ENCODE results near the gene STAT5A. TPM values are rescaled to one million over a fixed set of nuclear protein-coding genes. Genes with fewer than 3 reads are reported as not detected.

STAT5A gene
- total RNA-seq, 1 donor from 2014 or later, result 105 TPM

DNA sequence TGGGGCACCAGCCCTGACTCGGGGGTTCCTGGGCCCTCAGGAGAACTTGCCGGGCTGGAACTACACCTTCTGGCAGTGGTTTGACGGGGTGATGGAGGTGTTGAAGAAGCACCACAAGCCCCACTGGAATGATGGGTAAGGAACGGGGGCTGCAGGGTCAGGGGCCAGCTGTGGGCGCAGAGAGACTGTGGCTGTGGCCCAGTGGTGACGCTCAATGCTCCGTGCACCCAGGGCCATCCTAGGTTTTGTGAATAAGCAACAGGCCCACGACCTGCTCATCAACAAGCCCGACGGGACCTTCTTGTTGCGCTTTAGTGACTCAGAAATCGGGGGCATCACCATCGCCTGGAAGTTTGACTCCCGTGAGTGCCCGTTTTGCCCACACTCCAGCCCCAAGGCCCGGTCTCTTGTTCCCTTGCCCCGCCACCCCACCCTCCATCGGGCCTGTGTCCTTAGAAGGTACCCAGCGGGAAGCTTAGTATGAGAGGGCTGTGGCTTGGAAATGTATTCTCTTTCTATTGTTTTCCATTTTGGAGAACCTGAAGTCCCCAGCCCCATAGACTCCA lies 19.1 kb downstream of the STAT5A start:
- intact Hi-C loops (cut with DNase I), result no loop called here
- Histone ChIP-seq H3K36me3 (peaks cover 48 to 85% of the 10 kb centered on the region in 2 donors), H3K4me1 (peaks cover 0 to 13% of the 10 kb centered on the region in 2 donors), H3K9me3 (no peaks in the 10 kb centered on the region), H3K27ac (no peak overlapping the region), H3K4me3 (no peak overlapping the region), H3K27me3 (no peaks in the 10 kb centered on the region)
- TF ChIP-seq, protein P1, sequence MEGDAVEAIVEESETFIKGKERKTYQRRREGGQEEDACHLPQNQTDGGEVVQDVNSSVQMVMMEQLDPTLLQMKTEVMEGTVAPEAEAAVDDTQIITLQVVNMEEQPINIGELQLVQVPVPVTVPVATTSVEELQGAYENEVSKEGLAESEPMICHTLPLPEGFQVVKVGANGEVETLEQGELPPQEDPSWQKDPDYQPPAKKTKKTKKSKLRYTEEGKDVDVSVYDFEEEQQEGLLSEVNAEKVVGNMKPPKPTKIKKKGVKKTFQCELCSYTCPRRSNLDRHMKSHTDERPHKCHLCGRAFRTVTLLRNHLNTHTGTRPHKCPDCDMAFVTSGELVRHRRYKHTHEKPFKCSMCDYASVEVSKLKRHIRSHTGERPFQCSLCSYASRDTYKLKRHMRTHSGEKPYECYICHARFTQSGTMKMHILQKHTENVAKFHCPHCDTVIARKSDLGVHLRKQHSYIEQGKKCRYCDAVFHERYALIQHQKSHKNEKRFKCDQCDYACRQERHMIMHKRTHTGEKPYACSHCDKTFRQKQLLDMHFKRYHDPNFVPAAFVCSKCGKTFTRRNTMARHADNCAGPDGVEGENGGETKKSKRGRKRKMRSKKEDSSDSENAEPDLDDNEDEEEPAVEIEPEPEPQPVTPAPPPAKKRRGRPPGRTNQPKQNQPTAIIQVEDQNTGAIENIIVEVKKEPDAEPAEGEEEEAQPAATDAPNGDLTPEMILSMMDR (IDR thresholded peaks at IDR 0.05), result no peak
- no peak for DNase-seq (ENCODE audit: low spot score in 2 of 2)

DNA sequence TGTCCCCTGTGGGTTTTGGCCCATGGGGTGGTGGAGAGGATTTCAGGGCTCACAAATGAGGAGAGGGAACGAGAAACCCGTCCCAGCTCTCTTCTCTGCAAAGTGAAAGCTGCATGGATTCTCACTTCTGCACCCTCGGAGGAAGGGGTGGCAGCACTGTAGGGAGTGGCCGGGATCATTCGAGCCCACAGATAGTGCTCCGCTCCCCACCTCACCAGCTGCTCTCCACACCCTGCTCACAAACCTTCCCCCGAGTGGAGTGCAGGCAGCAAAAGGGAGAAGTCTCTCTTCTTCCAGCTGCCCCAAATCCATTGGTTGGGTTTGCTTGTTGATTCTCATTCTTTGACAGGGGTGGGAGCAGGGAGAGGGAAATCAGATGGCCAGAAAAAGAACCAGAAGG lies 20.1 kb downstream of the STAT5A start:
- Histone ChIP-seq H3K4me1 (peaks cover 0 to 17% of the 10 kb centered on the region in 2 donors), H3K27me3 (no peaks in the 10 kb centered on the region), H3K36me3 (peaks cover 44 to 85% of the 10 kb centered on the region in 2 donors), H3K4me3 (no peak overlapping the region), H3K9me3 (no peaks in the 10 kb centered on the region), H3K27ac (no peak overlapping the region)
- intact Hi-C loops (cut with DNase I), result no loop called here
- TF ChIP-seq, protein P1 (IDR thresholded peaks at IDR 0.05), result no peak
- no peak for DNase-seq (ENCODE audit: low spot score in 2 of 2)

DNA sequence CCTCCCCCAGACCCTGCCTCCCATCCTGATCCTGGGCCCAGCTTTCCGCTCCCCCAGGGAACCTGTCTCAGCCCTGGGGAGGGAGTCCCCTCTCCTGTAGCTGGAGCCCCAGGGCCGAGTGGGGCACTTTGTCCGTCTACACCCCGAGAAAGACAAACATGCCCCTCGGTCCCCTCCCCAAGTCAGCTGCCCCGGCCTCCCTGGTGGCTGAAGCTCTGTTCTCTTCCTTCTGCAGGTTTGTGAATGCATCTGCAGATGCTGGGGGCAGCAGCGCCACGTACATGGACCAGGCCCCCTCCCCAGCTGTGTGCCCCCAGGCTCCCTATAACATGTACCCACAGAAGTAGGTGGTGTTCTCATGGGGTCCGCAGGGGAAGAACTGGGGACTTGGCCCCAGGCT lies 20.8 kb downstream of the STAT5A start:
- Histone ChIP-seq H3K9me3 (no peaks in the 10 kb centered on the region), H3K27ac (peak overlapping the region; percentile 40 to 52), H3K4me3 (no peak overlapping the region), H3K4me1 (peaks cover 0 to 17% of the 10 kb centered on the region in 2 donors), H3K27me3 (no peaks in the 10 kb centered on the region), H3K36me3 (peaks cover 45 to 85% of the 10 kb centered on the region in 2 donors)
- TF ChIP-seq, protein P1 (IDR thresholded peaks at IDR 0.05), result no peak
- intact Hi-C loops (cut with DNase I), result no loop called here
- DNase-seq (ENCODE audit: low spot score in 2 of 2), result no peak

DNA sequence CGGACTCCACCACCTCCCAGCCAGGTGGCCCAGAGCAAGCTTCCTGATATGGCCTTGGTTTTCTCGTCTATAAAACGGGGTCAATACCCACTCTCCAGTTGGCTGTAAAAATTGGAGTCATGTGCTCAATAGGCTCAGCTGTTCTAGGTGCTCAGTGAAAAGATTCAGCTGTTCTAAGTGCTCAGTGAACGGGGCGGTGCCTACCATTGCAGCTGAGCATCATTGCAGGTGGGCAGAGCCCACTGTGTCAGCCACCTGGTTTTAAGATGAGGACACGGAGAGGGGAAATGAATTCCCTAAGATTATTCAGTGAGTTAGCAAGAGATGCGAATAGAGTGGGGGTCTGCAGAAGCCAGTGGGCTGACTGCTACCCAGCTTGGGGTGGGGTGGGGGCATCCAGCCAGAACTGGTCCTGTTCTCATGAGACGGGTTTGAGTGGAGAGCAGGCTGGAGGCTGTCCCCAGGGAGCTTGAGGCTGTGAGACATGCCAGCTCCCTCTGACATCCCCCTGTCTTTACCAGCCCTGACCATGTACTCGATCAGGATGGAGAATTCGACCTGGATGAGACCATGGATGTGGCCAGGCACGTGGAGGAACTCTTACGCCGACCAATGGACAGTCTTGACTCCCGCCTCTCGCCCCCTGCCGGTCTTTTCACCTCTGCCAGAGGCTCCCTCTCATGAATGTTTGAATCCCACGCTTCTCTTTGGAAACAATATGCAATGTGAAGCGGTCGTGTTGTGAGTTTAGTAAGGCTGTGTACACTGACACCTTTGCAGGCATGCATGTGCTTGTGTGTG lies 21.9 kb downstream of the STAT5A start:
- intact Hi-C loops (cut with DNase I), result no loop called here
- Histone ChIP-seq H3K9me3 (no peaks in the 10 kb centered on the region), H3K27ac (peak overlapping the region in 1 of 2 donors; percentile 68), H3K36me3 (peaks cover 47 to 86% of the 10 kb centered on the region in 2 donors), H3K4me3 (no peak overlapping the region), H3K4me1 (peaks cover 0 to 17% of the 10 kb centered on the region in 2 donors), H3K27me3 (no peaks in the 10 kb centered on the region)
- no peak for DNase-seq (ENCODE audit: low spot score in 2 of 2)
- TF ChIP-seq, protein P1 (IDR thresholded peaks at IDR 0.05), result no peak

DNA sequence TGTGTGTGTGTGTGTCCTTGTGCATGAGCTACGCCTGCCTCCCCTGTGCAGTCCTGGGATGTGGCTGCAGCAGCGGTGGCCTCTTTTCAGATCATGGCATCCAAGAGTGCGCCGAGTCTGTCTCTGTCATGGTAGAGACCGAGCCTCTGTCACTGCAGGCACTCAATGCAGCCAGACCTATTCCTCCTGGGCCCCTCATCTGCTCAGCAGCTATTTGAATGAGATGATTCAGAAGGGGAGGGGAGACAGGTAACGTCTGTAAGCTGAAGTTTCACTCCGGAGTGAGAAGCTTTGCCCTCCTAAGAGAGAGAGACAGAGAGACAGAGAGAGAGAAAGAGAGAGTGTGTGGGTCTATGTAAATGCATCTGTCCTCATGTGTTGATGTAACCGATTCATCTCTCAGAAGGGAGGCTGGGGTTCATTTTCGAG lies 22.5 kb downstream of the STAT5A start:
- intact Hi-C loops (cut with DNase I), result no loop called here
- H3K4me1 ChIP-seq, result peaks cover 0 to 17% of the 10 kb centered on the region in 2 donors
- DNase-seq (ENCODE audit: low spot score in 2 of 2), result no peak
- peaks cover 50 to 87% of the 10 kb centered on the region in 2 donors for H3K36me3 ChIP-seq
- TF ChIP-seq, protein P1 (IDR thresholded peaks at IDR 0.05), result no peak
- no peak overlapping the region for H3K4me3 ChIP-seq
- H3K9me3 ChIP-seq, result no peaks in the 10 kb centered on the region
- no peaks in the 10 kb centered on the region for H3K27me3 ChIP-seq
- peak overlapping the region; percentile 67 to 68 for H3K27ac ChIP-seq
